GM23338 (cell line): ENCODE data around the gene KLK13.

Experiments used
- CREB1 ChIP-seq: fragments of 250-450 bp; sonication (Bioruptor Pico); IDR thresholded peaks from 2 replicates; pipeline ENCODE4 v1.5.0; 2020; ENCODE audit warnings: low read depth, mild to moderate bottlenecking, moderate library complexity
- CTCF ChIP-seq, 2 experiments: fragments of 200-600 bp in 1 of 2; sonication (generic) in 1 of 2; conservative IDR thresholded peaks; 2 replicates each; pipeline versions ENCODE4 v1.5.1 to v1.6.1; 2016 to 2017; ENCODE audit warnings: antibody characterized with exemption in 2 of 2, low read depth in 2 of 2, mild to moderate bottlenecking in 2 of 2, moderate library complexity in 1 of 2
- ETS1 ChIP-seq: IDR thresholded peaks from 2 replicates; pipeline ENCODE4 v1.6.1; 2016; ENCODE audit warnings: antibody characterized with exemption
- EZH2 ChIP-seq: fragments of 200-600 bp; sonication (generic); IDR thresholded peaks from one replicate; pipeline ENCODE4 v1.8.0; 2017; ENCODE audit warnings: antibody characterized with exemption, mild to moderate bottlenecking, low read depth; ENCODE audit not compliant: unreplicated experiment
- EZH2phosphoT487 ChIP-seq: fragments of 200-600 bp; sonication (generic); IDR thresholded peaks from one replicate; pipeline ENCODE4 v1.8.1; 2018; ENCODE audit warnings: antibody characterized with exemption; ENCODE audit not compliant: unreplicated experiment
- POLR2AphosphoS5 ChIP-seq: IDR thresholded peaks from 2 replicates; pipeline ENCODE4 v1.6.1; 2016; ENCODE audit warnings: antibody characterized with exemption, low read depth
- REST ChIP-seq: IDR thresholded peaks from one replicate; pipeline ENCODE4 v1.6.1; 2018; ENCODE audit warnings: antibody characterized with exemption; ENCODE audit not compliant: unreplicated experiment

GRCh38 chr19:51014242-51014641, 50.6 kb downstream of the KLK13 start:
- TF ChIP-seq CTCF (conservative IDR thresholded peaks at IDR 0.05; ENCODE audit: low read depth in 2 of 2) (no peak), POLR2AphosphoS5 (no peak), REST (no peak), CREB1 (CRISPR knock-in tag) (no peak), EZH2 (no peak), EZH2phosphoT487 (no peak), ETS1 (no peak)
